ENCODE measurements around the gene MCTP2.

- TF ChIP-seq SRF (IDR thresholded peaks at IDR 0.05; ENCODE audit: low read depth, low read length): no peak
- TF ChIP-seq CTCF (IDR thresholded peaks at IDR 0.05; ENCODE audit: control extremely low read depth in 1 of 3, insufficient read depth in 1 of 3, low read depth in 1 of 3, low read length in 3 of 3): no peak
- TF ChIP-seq TEAD4 (IDR thresholded peaks at IDR 0.05; ENCODE audit: low read depth, low read length): no peak
- no peak for TF ChIP-seq POLR2A (IDR thresholded peaks at IDR 0.05; ENCODE audit: control extremely low read depth in 1 of 2, low read depth in 2 of 2, low read length in 2 of 2)
- no peak for TF ChIP-seq EZH2 (IDR thresholded peaks at IDR 0.05; ENCODE audit: low read depth, low read length, severe bottlenecking)
- no peak for TF ChIP-seq POLR2AphosphoS5 (IDR thresholded peaks at IDR 0.05; ENCODE audit: low read depth, low read length)
Measured at GRCh38 chr15:94385441-94385840, 154.1 kb downstream of the MCTP2 start.
